Endothelial cell of umbilical vein (primary cell): ENCODE measurements around the gene OR2T34. TPM values are rescaled to one million over a fixed set of nuclear protein-coding genes. Genes with fewer than 3 reads are reported as not detected.

Source experiments
- BruUV-seq: library from RNA; stranded (reverse); fragments of 400-500 nt; replicated peaks from 2 replicates; lab custom pipeline; 2021; lab: Mats Ljungman, UMichigan
- CTCF ChIA-PET: fragments of 300-600, 350-600 bp; sonication (Branson Sonifier 250); formaldehyde crosslinking; loops from one replicate; lab custom pipeline; 2021; ENCODE audit warnings: antibody characterized with exemption, inconsistent platforms; lab: Charles Lee
- POLR2A ChIA-PET: fragments of 300-600, 350-600 bp; sonication (Branson Sonifier 250); formaldehyde crosslinking; loops from one replicate; lab custom pipeline; 2021; ENCODE audit warnings: antibody characterized with exemption, inconsistent platforms; lab: Charles Lee
- DNase-seq: peaks from one replicate; pipeline ENCODE4 v3.0.0-alpha.2; 2011; ENCODE audit warnings: low read depth, low spot score
- FAIRE-seq: peaks from 2 replicates; lab custom pipeline; 2011; peaks lifted over from hg19 to GRCh38; lab: Jason Lieb, UNC
- H2AFZ ChIP-seq: 2 replicates; pipeline ENCODE4 v1.6.0; 2012; ENCODE audit warnings: low read depth, low read length, control low read depth, inconsistent platforms
- H3K27ac ChIP-seq: 2 replicates; pipeline ENCODE4 v1.5.1; 2011; ENCODE audit warnings: low read depth, mild to moderate bottlenecking, control low read depth, low read length, moderate library complexity; ENCODE audit not compliant: insufficient read depth
- H3K27me3 ChIP-seq, 2 experiments: 2 replicates each; pipeline versions ENCODE4 v1.6.0 to v1.6.1; 2011; ENCODE audit warnings: low read length in 2 of 2, mixed read lengths in 1 of 2; ENCODE audit not compliant: control insufficient read depth in 2 of 2, insufficient read depth in 2 of 2
- H3K36me3 ChIP-seq, 2 experiments: 2 replicates in 1 of 2; 3 replicates in 1 of 2; pipeline ENCODE4 v1.5.1; 2011; ENCODE audit warnings: low read length in 2 of 2, mild to moderate bottlenecking in 1 of 2, moderate library complexity in 1 of 2; ENCODE audit not compliant: control insufficient read depth in 2 of 2, insufficient read depth in 2 of 2; ENCODE audit errors: extremely low read depth in 1 of 2
- H3K4me1 ChIP-seq: 3 replicates; pipeline ENCODE4 v1.5.1; 2011; ENCODE audit warnings: mild to moderate bottlenecking, low read length; ENCODE audit not compliant: control insufficient read depth, insufficient read depth; ENCODE audit errors: extremely low read depth
- H3K4me2 ChIP-seq: 2 replicates; pipeline ENCODE4 v1.6.1; 2011; ENCODE audit warnings: low read length, control low read depth, mixed read lengths; ENCODE audit not compliant: insufficient read depth
- H3K4me3 ChIP-seq, 3 experiments: fragments of 200-600 bp in 1 of 3; sonication (generic), shearing (Covaris generic) in 1 of 3; replicated peaks in 1 of 3; 2 replicates each; pipeline ENCODE4 v1.5.1; 2011 to 2016; ENCODE audit warnings: control low read depth in 3 of 3, low read length in 3 of 3, mild to moderate bottlenecking in 2 of 3, inconsistent platforms in 1 of 3, low read depth in 1 of 3, moderate library complexity in 1 of 3; ENCODE audit not compliant: insufficient read depth in 1 of 3
- H3K79me2 ChIP-seq: 2 replicates; pipeline ENCODE4 v1.6.0; 2012; ENCODE audit warnings: low read length, inconsistent platforms; ENCODE audit not compliant: control insufficient read depth, insufficient read depth
- H3K9ac ChIP-seq: replicated peaks from 2 replicates; pipeline ENCODE3; 2011; ENCODE audit warnings: low read length, control low read depth; ENCODE audit not compliant: insufficient read depth; ENCODE audit errors: extremely low read depth
- H3K9me1 ChIP-seq: replicated peaks from 3 replicates; pipeline ENCODE4 v1.6.0; 2011; ENCODE audit warnings: mild to moderate bottlenecking, low read length; ENCODE audit not compliant: control insufficient read depth, insufficient read depth; ENCODE audit errors: extremely low read depth
- H3K9me3 ChIP-seq: replicated peaks from 2 replicates; pipeline ENCODE4 v1.5.1; 2012; ENCODE audit warnings: low read length, inconsistent platforms; ENCODE audit not compliant: control insufficient read depth, insufficient read depth
- H4K20me1 ChIP-seq: replicated peaks from 2 replicates; pipeline ENCODE3; 2011; ENCODE audit warnings: mild to moderate bottlenecking, low read length; ENCODE audit not compliant: control insufficient read depth, insufficient read depth; ENCODE audit errors: extremely low read depth
- FOS ChIP-seq: IDR thresholded peaks from 2 replicates; pipeline ENCODE4 v1.6.1; 2011; ENCODE audit warnings: mild to moderate bottlenecking, low read length, moderate library complexity, borderline replicate concordance; ENCODE audit not compliant: insufficient read depth
- GATA2 ChIP-seq: IDR thresholded peaks from 2 replicates; pipeline ENCODE4 v1.7.0; 2011; ENCODE audit warnings: low read depth, mild to moderate bottlenecking, moderate library complexity, mixed read lengths, low read length; ENCODE audit not compliant: insufficient read length, insufficient read depth
- JUN ChIP-seq: IDR thresholded peaks from 2 replicates; pipeline ENCODE4 v1.6.1; 2011; ENCODE audit warnings: borderline replicate concordance, low read depth; ENCODE audit not compliant: insufficient read length, insufficient read depth
- POLR2A ChIP-seq: IDR thresholded peaks from 2 replicates; pipeline ENCODE4 v1.6.1; 2012; ENCODE audit warnings: low read depth, mild to moderate bottlenecking, control low read depth, low read length
- POLR2AphosphoS5 ChIP-seq: IDR thresholded peaks from 2 replicates; pipeline ENCODE4 v1.6.1; 2012; ENCODE audit warnings: low read depth, mild to moderate bottlenecking, control low read depth, low read length, moderate library complexity; ENCODE audit not compliant: insufficient read depth
- dilution Hi-C: fragments of 300-500 bp; cut with MboI; formaldehyde crosslinking; loops from one replicate; pipeline ENCODE4 v1.15.0; 2019; ENCODE audit warnings: low sequenced_read_pairs; ENCODE audit not compliant: extremely low pct_ligation_motif_present
- intact Hi-C: fragments of 100-400 bp; cut with micrococcal nuclease; formaldehyde crosslinking; loops from one replicate; pipeline ENCODE4 v1.10.0; 2022
- polyA plus RNA-seq, 4 experiments: library from polyadenylated mRNA; depleted of rRNA in 3 of 4; stranded (reverse) in 3 of 4; unstranded in 1 of 4; fragments of >200 nt; gene quantifications; 2 replicates each; pipeline versions ENCODE4 v1.2.1 to v1.2.3, GENCODE V29; 2011 to 2012; ENCODE audit warnings: missing spikeins in 1 of 4
- total RNA-seq: library from RNA; stranded (reverse); gene quantifications from 2 replicates; pipeline ENCODE4 v1.2.3, GENCODE V29; 2021

The OR2T34 gene
- total and polyA plus RNA-seq, 2 donors (not counting 3 experiments of a cell fraction or from before 2014, with no cell fraction given): not detected

DNA sequence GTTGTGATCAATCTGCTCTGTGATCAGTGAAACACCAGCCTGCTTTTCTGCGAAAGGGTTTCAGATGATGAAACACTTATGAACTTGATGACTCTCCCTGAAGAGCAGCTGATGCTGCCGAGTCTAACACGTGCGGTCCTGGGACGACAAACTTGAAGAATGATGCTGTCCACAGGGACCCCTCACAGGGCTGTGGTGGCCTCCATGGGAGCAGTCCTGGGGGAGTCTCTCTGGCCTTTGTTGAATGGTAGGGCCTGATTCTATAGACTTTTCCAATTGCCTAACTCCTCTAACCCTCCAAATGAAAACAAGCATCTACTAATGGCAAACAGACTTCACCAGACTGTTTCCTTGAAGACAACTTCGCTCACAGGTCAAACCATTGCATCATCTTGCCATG, 23.0 kb upstream of the OR2T34 start, which contains the start of gene OR2T10:
Gene OR2T10, minus strand, starts transcription at position 112 of the 400 bp plus-strand sequence. CDS start 3,932 bp downstream, outside the sequence.
- no peak for TF ChIP-seq GATA2
- no peak for TF ChIP-seq POLR2A
- no peak for TF ChIP-seq POLR2AphosphoS5
- Histone ChIP-seq H3K9me1 (no peaks in the 10 kb centered on the region), H3K27me3 (no peaks in the 10 kb centered on the region), H3K4me1 (no peaks in the 10 kb centered on the region), H3K27ac (no peak within 1 kb of the TSS), H4K20me1 (no peaks in the 10 kb centered on the region), H3K4me3 (no peak within 1 kb of the TSS), H3K9me3 (peaks cover 2% of the 10 kb centered on the region), H3K79me2 (no peaks in the 10 kb centered on the region), H3K4me2 (no peak within 1 kb of the TSS), H3K36me3 (no peaks in the 10 kb centered on the region), H3K9ac (no peak within 1 kb of the TSS), H2AFZ (no peak within 1 kb of the TSS)
- intact Hi-C loops: no loop called here
- no peak for FAIRE-seq
- dilution Hi-C loops: no loop called here
- POLR2A ChIA-PET: no interaction called here
- no TSS peak for BruUV-seq
- CTCF ChIA-PET: no interaction called here
- DNase-seq: no peak

DNA sequence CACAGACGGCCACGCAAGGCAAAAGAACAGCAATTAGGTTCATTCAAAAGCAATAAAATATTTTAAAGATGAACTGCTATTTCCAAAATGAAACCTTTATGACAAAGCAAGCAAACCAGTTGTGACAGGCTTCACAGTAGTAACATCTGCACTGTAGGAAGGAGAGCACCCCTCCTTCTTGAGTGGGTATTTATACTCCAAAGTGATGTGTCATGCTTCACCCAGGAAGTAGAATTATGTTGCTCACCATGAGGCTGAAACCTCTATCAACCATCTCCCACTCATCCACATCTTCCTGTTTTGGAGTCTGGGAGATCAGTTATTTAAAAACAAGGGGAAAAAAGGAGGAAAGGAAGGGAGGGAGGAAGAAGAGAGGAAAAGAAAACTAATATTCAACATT, 22.1 kb upstream of the OR2T34 start:
- DNase-seq (no peak), FAIRE-seq (no peak)
- Histone ChIP-seq H3K27me3 (no peaks in the 10 kb centered on the region), H3K27ac (no peak overlapping the region), H3K9ac (no peak overlapping the region), H3K36me3 (no peaks in the 10 kb centered on the region), H3K9me1 (no peaks in the 10 kb centered on the region), H3K9me3 (peaks cover 2% of the 10 kb centered on the region), H2AFZ (no peak overlapping the region), H3K79me2 (no peaks in the 10 kb centered on the region), H3K4me2 (no peak overlapping the region), H3K4me3 (no peak overlapping the region), H4K20me1 (no peaks in the 10 kb centered on the region), H3K4me1 (no peaks in the 10 kb centered on the region)
- dilution Hi-C loops: no loop called here
- POLR2A ChIA-PET: no interaction called here
- intact Hi-C loops: no loop called here
- TF ChIP-seq FOS (no peak), POLR2AphosphoS5 (no peak), JUN (no peak), GATA2 (no peak)
- BruUV-seq: no TSS peak
- CTCF ChIA-PET: no interaction called here
